ENCODE measurements around the gene AHCYL2. TPM values are rescaled to one million over a fixed set of nuclear protein-coding genes. Genes with fewer than 3 reads are reported as not detected.

AHCYL2 gene
- total and polyA plus RNA-seq, 2 donors (not counting 3 experiments of a cell fraction or from before 2014, with no cell fraction given), result 10.8 to 13.5 TPM

DNA sequence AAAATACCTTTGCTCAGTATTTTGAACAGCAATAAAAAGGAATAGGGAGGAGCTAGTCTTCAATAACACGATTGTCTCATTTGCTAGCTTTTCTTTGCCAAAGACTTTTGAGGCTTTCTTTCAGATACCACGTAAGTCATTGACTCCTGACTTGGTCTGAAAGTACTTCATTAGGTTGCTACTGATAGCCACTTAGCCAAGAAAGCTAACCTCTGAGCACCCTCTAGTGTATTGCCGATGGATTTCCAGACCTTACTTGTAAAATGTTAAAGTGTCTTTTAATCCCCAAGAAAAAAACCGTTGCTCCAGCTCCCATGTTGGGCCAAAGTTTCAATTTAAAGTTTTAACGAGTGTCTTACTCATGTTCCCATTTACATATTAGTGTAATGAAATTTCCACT lies 146.0 kb downstream of the AHCYL2 start:
- TF ChIP-seq POLR2AphosphoS5 (IDR thresholded peaks at IDR 0.05; ENCODE audit: insufficient read depth, low read depth, low read length) (no peak), GATA2 (IDR thresholded peaks at IDR 0.05; ENCODE audit: insufficient read depth, insufficient read length, low read depth, low read length) (no peak), POLR2A (IDR thresholded peaks at IDR 0.05; ENCODE audit: low read depth, low read length) (no peak), FOS (IDR thresholded peaks at IDR 0.05; ENCODE audit: borderline replicate concordance, insufficient read depth, low read length) (no peak), EZH2 (IDR thresholded peaks at IDR 0.05; ENCODE audit: borderline replicate concordance, low read depth, low read length, severe bottlenecking) (no peak), MYC (IDR thresholded peaks at IDR 0.05; ENCODE audit: low read depth, low read length) (no peak), JUN (IDR thresholded peaks at IDR 0.05; ENCODE audit: borderline replicate concordance, insufficient read depth, insufficient read length, low read depth) (no peak)
- TF ChIP-seq, protein P1, sequence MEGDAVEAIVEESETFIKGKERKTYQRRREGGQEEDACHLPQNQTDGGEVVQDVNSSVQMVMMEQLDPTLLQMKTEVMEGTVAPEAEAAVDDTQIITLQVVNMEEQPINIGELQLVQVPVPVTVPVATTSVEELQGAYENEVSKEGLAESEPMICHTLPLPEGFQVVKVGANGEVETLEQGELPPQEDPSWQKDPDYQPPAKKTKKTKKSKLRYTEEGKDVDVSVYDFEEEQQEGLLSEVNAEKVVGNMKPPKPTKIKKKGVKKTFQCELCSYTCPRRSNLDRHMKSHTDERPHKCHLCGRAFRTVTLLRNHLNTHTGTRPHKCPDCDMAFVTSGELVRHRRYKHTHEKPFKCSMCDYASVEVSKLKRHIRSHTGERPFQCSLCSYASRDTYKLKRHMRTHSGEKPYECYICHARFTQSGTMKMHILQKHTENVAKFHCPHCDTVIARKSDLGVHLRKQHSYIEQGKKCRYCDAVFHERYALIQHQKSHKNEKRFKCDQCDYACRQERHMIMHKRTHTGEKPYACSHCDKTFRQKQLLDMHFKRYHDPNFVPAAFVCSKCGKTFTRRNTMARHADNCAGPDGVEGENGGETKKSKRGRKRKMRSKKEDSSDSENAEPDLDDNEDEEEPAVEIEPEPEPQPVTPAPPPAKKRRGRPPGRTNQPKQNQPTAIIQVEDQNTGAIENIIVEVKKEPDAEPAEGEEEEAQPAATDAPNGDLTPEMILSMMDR (IDR thresholded peaks at IDR 0.05; ENCODE audit: extremely low read depth in 1 of 2, insufficient read depth in 1 of 2, low read depth in 1 of 2, low read length in 2 of 2), result no peak
- TF ChIP-seq, protein P2, sequence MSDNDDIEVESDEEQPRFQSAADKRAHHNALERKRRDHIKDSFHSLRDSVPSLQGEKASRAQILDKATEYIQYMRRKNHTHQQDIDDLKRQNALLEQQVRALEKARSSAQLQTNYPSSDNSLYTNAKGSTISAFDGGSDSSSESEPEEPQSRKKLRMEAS (IDR thresholded peaks at IDR 0.05; ENCODE audit: insufficient read depth, insufficient read length), result no peak
- H4K20me1 ChIP-seq (replicated peaks; ENCODE audit: control insufficient read depth, extremely low read depth, insufficient read depth, low read length), result no peaks in the 10 kb centered on the region
- H3K36me3 ChIP-seq (ENCODE audit: control insufficient read depth in 2 of 2, extremely low read depth in 1 of 2, insufficient read depth in 2 of 2, low read length in 2 of 2), result no peaks in the 10 kb centered on the region
- H3K4me2 ChIP-seq (ENCODE audit: insufficient read depth, low read length), result no peak overlapping the region
- H3K27me3 ChIP-seq (ENCODE audit: control insufficient read depth in 2 of 2, insufficient read depth in 2 of 2, low read length in 2 of 2), result no peaks in the 10 kb centered on the region
- H3K4me1 ChIP-seq (ENCODE audit: control insufficient read depth, extremely low read depth, insufficient read depth, low read length), result peaks cover 4% of the 10 kb centered on the region
- DNase-seq (ENCODE audit: low read depth, low spot score), result no peak
- dilution Hi-C loops (cut with MboI; ENCODE audit: extremely low pct_ligation_motif_present, low sequenced_read_pairs), result no loop called here
- H3K79me2 ChIP-seq (ENCODE audit: control insufficient read depth, insufficient read depth, low read length), result no peaks in the 10 kb centered on the region
- no peak for FAIRE-seq
- no peaks in the 10 kb centered on the region for H3K9me3 ChIP-seq (replicated peaks; ENCODE audit: control insufficient read depth, insufficient read depth, low read length)
- intact Hi-C loops (cut with micrococcal nuclease), result no loop called here
- POLR2A ChIA-PET, result no interaction called here
- H2AFZ ChIP-seq (ENCODE audit: low read depth, low read length), result no peak overlapping the region
- H3K27ac ChIP-seq (ENCODE audit: insufficient read depth, low read depth, low read length), result no peak overlapping the region
- H3K4me3 ChIP-seq (replicated peaks in 1 of 3; ENCODE audit: insufficient read depth in 1 of 3, low read depth in 1 of 3, low read length in 3 of 3), result no peak overlapping the region
- CTCF ChIA-PET, result interaction anchor here (0.9 to 7.6 kb wide), 11 partner anchors 8 to 273 kb away, joined by 3 to 321 read pairs (median 5); partner anchors contain the start of gene SMKR1
- no peak overlapping the region for H3K9ac ChIP-seq (replicated peaks; ENCODE audit: extremely low read depth, insufficient read depth, low read length)
- no TSS peak for BruUV-seq (replicated peaks)
- no peaks in the 10 kb centered on the region for H3K9me1 ChIP-seq (replicated peaks; ENCODE audit: control insufficient read depth, extremely low read depth, insufficient read depth, low read length)
